M059J (cell line): ENCODE data around the gene SHANK3. TPM values are rescaled to one million over a fixed set of nuclear protein-coding genes. Genes with fewer than 3 reads are reported as not detected.

Source experiments
- DNase-seq: peaks from one replicate; pipeline ENCODE4 v3.0.0-alpha.2; 2012; ENCODE audit warnings: low read depth
- total RNA-seq: library from RNA; depleted of rRNA; stranded (reverse); fragments of >200 nt; shearing (Covaris generic); gene quantifications from 2 replicates; pipeline ENCODE4 v1.2.3, GENCODE V29; 2014

SHANK3 gene
- total RNA-seq, 1 experiment from 2014 or later: 0.71 TPM

DNA sequence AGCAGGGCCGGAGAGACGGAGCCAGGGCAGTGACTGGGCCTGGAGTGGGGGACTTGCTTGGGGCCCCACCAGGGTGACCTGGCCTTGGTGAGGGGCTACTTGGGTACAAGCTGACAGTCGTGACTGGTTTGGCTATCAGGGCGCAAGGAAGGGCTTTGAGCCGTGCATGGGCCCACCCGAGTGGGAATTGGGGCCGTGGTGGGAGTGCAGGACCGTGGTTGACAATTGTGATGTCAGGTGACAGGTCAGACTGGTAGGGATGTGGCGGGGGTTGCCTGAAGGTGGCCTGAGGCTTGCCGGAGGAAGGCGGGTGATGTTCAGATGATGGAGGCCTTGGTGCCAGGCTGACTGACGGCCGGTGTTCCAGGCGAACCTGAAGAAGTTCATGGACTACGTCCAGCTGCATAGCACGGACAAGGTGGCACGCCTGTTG, 5.6 kb downstream of the SHANK3 start:
- DNase-seq: no peak

DNA sequence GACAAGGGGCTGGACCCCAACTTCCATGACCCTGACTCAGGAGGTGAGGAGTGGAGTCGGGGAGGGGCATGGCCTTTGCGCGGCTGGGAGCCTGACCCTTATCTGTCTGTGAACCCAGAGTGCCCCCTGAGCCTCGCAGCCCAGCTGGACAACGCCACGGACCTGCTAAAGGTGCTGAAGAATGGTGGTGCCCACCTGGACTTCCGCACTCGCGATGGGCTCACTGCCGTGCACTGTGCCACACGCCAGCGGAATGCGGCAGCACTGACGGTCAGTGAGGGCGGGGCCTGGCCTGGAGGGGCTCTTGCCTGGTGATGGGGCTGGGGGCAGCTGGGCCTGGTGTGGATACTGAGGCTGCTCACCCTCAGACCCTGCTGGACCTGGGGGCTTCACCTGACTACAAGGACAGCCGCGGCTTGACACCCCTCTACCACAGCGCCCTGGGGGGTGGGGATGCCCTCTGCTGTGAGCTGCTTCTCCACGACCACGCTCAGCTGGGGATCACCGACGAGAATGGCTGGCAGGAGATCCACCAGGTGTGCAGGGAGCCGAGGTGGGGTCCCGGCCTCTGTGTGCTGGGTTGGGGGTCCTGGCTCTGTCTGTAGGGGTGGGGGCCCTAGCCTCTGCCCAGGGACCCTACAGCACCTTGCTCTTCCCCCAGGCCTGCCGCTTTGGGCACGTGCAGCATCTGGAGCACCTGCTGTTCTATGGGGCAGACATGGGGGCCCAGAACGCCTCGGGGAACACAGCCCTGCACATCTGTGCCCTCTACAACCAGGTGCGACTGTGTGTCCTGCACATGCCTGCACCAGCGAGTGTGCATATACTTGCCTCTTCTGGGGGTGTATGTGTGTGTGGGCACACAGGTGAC, 6.3 kb downstream of the SHANK3 start:
- DNase-seq: no peak

DNA sequence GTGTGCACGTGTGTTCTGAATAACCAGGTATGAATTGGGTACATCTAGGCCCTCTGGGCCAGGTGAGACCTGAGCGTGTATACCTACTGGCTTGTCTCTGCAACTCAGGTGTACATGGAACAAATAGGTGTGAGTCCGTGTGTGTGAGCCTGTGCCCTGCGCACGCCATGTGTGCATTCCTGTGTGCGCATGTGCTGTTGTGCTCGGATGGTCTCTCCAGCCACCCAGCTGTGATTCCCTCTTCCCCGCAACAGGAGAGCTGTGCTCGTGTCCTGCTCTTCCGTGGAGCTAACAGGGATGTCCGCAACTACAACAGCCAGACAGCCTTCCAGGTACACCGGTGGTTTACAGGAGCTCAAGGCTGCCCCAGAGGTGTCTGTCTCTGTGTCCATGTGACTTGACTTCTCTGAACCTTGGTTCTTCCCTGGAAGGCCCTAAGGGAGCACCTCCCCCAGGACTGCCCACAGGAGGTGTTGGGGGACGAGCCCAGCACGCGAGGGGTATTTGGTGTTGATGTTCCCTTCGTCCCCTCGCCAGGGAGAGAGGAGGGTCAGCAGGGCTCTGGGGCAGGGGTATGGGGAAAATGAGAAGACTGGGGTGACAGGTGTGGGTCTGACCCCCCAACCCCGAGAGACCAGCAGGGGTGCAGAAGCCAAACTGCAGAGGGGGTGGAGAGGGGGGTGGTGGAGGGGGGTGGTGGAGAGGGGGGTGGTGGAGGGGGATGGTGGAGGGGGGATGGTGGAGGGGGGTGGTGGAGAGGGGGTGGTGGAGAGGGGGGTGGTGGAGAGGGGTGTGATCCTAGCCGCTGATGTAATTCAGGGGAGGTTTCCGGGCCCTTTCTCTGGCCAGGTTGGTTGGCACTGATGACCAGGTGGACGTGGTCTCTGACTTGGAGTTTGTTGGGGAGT, 10.7 kb downstream of the SHANK3 start:
- DNase-seq: no peak

DNA sequence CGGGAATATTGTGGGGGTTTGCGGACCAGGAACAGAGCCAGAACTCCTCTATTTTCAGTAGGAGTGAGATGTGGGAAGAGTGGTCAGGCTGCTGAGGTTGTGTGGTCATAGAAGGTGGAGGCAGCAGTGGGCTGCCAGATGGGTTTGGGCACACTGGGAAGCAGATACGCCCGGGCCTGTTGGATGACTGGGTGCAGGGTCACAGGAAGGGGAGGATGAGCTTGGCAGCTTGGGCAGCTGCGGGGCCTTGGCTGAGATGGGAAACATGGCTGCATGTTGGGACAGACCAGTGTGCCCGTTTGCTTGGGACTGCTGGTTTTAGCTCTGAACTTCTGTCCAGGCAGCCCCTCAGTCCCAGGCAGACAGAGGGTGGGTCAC, 11.4 kb downstream of the SHANK3 start:
- DNase-seq: no peak

DNA sequence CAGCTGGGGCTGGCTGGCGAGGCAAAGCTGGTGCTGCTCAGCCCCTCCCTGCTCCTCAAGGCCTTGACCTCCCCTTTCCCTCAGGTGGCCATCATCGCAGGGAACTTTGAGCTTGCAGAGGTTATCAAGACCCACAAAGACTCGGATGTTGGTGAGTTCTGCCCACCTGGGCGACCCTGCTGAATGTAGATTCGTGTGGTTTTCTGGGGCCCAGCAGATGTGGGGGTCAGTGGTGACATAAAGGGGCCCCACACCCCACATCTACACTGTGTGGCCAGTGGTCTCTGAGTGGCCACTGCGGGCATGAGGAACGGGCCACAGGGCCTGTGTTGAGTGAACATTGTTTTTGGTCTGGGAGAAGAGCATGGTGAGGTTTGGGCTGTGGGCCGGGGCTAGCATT, 11.9 kb downstream of the SHANK3 start:
- DNase-seq: no peak

DNA sequence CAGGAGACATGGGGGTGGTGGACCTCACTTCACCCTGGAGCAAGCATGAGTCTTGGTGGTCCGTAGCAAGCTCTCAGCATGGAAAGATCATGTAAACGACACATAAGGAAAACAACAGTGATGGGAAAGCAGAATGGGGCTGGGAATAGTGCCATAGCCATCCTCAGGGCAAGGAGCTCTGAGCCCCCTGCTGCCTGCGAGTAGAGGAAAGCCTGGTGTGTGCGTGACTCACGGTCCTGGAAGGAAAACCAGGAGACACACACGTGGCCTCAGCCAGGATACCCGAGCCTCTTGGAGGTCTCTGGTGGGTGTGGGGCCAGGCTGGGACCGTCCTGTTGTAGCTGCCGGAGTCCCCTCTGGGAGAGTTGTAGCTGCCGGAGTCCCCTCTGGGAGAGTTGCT, 12.4 kb downstream of the SHANK3 start:
- peak; percentile 23 for DNase-seq

DNA sequence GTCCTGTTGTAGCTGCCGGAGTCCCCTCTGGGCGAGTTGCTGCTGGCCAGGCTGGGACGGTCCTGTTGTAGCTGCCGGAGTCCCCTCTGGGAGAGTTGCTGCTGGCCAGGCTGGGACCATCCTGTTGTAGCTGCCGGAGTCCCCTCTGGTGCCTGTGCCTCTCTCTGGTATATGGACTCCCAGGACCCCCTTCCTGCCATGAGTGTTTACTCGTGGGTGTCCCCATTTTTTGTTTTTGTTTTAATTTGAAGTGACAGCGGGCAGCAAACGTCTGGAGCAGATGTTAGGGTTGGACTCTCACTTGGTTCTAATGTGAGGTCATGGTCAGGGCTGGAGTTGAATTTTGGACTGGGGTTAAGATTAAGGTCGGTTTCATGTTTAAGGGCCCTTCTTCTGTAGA, 14.2 kb downstream of the SHANK3 start:
- DNase-seq: no peak

DNA sequence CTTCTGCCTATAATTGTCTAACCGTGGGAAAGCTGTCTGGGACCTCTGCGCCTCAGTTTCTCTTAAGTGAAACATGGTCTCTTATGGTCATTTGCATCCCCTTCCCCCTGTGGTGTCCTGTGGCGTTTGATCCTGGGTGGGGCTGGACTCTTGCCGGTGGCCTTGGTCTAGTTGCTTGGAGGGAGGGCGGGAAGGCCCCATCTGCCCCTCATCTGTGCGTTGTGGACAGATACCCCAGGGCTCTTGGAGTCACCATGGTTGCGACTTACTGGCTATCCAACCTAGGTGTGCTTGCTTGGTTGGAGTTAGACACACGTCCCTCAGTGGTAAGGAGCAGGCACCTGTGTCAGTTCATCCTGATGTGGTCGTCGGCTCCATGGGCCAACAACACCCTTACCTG, 15.2 kb downstream of the SHANK3 start:
- no peak for DNase-seq

DNA sequence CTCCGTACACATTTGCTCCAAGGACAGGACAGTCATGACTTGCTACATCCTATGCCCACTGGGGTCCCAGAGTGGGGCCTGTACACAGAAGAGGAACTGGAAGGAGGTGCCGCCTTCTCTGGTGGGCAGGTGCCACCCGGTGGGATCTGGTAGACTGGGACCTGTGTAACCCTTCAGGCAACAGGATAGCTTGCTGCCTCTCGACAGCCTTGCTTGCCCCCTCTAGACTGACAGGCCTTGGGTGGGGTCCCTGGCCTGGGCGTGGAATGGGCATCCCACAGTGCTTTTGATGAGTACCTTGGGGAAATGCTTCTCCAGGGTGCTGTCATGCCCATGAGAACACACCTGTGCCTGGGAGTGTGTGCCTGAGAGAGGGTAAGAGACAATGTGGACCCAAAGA, 15.8 kb downstream of the SHANK3 start:
- no peak for DNase-seq

DNA sequence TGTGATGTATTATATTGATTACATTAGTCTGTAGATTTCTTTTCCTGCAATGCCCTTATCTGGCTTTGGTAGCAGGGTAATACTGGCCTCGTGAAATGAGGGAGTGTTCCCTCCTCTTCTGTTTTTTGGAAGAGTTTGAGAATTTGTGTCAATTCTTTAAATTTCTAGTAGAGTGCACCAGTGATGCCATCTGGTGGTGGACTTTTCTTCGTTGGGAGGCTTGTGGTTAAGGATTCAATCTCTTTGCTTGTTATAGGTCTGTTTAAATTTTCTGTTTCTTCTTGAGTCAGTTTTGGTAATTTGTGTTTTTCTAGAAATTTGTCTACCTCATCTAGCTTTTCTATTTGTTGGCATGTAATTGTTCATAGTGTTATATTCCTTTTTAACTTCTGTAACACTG, 18.9 kb downstream of the SHANK3 start:
- peak; percentile 41 for DNase-seq

DNA sequence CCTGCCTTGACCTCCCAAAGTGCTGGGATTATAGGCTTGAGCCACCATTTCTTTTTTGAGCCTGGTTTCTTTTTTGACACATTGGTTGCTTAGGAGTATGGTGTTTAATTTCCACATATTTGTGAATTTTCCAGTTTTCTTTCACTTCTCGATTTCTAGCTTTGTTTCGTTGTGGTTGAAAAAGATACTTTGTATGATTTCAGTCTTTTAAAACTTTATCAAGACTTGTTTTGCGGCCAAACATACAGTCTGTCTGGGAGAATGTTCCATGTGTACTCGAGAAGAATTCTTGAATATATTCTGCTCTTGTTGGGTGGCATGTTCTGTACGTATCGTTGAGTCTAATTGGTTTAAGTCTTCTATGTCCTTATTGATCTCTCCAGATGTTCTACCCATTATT, 20.8 kb downstream of the SHANK3 start:
- no peak for DNase-seq

DNA sequence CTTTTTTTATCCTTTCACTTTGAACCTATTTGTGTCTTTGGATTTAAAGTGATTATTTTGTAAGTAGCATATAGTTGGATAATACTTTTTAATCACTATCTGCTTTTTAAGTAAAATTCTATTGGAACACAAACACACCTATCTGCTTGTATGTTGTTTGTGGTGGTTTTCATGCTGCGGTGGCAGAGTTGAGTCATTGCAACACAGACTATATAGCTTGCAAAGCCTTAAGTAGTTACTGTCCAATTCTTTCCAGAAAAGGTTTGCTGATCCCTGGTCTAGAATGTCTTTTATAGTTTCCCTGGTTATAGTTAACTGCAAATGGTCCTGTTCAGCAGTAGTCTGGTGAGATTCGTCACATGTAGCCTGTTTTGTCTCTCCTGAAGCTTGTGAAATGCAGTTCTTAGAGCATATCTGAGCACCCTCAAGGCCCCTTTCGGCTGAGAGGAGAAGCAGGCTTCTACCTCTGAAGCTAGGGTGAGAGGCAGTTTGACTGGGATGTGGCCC, 21.5 kb downstream of the SHANK3 start:
- peak; percentile 15 for DNase-seq

DNA sequence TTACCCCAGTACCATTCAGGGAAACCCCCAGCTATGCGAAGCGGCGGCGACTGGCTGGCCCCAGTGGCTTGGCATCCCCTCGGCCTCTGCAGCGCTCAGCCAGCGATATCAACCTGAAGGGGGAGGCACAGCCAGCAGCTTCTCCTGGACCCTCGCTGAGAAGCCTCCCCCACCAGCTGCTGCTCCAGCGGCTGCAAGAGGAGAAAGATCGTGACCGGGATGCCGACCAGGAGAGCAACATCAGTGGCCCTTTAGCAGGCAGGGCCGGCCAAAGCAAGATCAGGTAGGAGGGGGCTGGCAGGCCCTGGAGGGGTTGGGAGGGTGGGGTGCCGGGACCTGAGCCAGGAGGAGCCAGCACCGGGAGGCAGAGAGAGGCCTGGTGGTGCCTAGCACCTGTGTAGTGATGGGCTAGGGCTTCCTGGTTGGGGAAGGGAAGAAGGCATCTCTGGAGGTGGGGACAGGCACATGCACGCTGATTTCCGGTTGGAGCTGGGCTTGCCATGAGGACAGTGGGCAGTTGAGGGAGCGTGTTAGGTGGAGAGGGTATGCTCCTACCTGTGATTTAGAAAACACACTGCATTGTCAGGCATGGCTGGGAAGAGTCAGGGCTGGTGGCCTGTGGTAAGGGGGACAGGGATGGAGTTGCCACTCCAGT, 22.3 kb downstream of the SHANK3 start:
- DNase-seq: no peak

DNA sequence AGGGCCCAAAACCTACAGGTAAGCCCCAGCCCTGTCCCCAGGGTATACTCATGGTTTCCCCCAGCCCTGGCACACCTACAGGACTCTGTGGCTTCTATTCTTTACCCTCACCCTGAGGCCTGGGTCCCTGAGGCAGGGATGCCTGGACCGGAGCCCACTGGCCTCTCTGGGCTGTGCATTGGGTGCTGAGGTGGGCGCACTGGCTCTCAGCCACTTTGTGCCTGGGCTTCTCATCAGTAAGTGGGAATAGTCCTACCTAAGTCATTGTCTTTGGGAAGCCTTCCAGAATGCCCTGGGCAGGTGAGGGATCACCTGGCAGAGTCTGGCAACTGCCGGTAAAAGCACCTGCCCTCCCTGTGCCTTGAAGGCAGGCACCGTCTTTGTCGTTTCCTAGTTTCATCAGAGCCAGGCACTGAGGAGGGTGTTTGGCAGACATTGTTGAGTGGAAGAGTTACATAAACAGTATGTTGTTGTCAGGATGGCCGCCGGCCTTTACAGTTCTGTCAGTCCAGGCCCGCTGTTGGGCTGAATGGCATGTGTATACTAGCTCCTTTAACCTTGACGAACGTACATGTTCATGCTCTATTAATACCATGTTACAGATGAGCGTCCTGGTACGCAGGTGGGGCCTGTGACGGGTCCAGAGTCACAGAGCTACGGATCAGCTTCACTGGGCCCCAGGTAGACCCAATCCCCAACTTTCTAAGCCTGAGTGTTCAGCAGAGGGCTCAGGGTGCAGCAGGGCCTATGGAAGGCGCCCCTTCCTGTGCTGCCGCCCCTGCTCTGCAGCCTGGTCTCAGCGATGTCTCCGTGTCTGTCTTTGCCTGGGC, 23.0 kb downstream of the SHANK3 start:
- DNase-seq: no peak

DNA sequence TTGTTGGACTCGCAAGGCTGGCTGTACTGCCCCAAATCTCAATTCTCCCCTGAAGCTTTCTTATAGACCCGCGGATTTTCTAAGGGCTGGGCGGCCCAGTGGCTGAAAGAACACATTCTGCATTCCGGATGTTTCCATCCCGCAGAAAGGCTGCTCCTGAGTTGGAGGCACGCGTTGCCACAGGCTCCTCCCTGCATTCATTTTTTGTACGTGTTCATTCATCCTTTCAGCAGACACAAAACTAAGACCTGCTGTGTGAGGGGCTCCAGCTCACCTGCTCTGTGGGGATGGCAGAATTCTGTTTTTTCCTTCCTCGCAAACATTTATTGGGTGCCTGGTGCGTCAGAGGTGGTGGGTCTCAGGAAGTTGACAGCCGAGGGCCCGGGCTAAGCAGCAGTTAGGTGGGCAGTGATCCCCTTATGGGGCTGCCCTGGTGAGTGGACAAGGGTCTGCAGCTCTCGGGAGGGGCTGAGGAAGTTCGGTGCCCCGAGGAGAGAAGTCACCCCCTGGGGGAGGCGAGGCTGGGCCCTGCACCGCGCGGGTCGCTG, 23.7 kb downstream of the SHANK3 start:
- no peak for DNase-seq

DNA sequence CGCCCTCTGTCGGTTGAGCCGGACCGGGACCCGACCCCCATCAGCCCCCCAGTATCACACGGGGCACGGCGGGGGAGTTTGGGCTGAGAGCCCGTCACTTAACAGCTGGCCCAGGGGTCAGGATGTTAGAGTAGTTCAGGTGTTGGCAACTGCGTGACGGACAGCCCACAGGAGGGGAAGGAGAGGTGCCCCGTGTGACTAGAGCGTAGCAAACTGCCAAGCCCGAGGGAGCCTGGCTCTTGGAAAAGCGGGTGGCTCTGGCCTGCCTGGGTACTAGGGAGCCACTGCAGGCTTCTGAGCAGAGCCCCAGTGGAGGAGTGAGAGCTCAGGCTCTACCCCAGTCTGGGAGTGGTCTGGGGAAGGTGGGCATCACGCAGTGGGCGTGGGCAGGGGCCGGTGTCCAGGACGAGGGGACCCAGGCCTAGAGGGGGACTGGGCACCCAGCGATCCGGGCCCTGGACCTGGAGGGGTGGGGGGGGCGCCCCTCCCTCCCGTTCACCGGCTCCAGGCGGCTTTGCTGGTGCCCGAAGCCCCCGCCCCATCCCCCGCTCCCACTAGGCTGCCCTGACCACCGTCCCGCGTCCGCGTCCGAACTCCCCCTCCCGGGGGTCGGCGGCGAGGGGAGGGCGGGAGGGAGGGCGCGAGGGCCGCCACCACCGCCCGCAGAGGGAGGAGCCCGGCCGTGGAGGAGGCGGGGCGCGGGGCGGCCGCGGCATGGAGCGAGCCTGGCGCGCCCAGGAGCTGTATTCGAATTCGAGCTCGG, 24.4 kb downstream of the SHANK3 start:
- no peak for DNase-seq

DNA sequence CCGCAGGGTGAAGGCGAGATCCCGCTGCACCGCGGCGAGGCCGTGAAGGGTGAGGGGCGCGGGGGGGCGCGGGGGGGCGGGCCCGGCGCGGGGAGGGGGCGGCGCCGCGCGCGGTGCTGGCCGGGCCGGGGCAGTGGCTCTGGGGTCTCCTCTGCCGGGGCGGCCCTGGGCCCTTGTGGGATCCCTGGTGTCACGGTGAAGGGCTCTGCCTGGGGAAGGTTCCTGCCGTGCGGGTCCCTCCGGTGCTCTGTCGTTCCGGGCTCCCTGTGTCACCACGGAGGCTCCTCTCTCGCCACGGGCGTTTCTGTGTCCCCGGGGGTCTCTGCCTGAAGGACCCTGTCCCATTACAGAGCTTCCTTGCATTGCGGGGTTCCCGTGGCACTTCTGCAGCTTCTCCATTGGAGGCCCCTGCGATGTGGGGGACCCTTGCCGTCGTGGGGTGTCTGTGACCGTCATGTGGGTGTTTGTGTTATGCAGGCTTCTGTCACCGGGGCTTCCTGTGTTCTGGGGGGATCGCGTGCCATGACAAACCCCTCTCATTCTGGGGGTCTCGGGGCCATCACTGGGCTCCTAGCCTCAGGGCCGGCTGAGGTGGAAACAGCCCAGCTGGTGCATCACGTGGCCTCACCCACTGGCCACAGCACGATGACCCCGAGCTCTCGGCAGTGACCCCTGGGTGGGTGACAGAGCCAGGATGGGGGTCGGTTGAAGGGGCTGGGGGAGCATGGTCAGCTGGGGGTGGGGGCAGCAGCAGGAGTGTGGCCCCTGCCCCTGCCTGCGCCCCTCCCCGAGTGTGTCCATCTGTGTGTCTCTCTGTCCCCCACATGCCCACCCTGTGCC, 25.3 kb downstream of the SHANK3 start:
- no peak for DNase-seq

DNA sequence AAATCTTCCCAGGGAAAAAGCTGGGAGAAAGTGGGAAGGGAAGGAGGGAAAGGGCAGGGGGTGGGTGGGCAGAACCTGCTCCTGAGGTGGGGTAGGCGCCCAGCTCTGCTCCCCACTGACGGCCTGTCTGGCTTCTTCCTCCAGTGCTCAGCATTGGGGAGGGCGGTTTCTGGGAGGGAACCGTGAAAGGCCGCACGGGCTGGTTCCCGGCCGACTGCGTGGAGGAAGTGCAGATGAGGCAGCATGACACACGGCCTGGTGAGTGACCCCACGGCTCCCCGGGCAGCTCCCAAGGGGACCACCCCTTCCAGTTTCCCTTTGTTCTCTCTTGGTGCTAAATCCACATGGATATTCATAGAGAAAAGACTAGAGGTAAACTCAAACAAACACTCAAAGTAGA, 25.9 kb downstream of the SHANK3 start:
- DNase-seq: no peak
